ENCODE measurements around the gene PIK3IP1.

- TF ChIP-seq POLR2A (IDR thresholded peaks at IDR 0.05; ENCODE audit: low read depth, low read length) (no peak), SIN3A (IDR thresholded peaks at IDR 0.05; ENCODE audit: low read depth, low read length) (no peak), JUNB (IDR thresholded peaks at IDR 0.05) (no peak)
These were observed 15.7 kb downstream of the PIK3IP1 start for GRCh38 chr22:31276426-31277167.

Measured in GM12878 (cell line).